K562 (cell line): ENCODE data around the gene BNIPL. TPM values are rescaled to one million over a fixed set of nuclear protein-coding genes. Genes with fewer than 3 reads are reported as not detected.

Experiments used
- CBX5 ChIP-seq: IDR thresholded peaks from 2 replicates; pipeline ENCODE4 v1.6.1; 2014; ENCODE audit warnings: low read depth, borderline replicate concordance
- CEBPB ChIP-seq: fragments of 450-650 bp; IDR thresholded peaks from 2 replicates; pipeline ENCODE4 v1.6.1; 2016; ENCODE audit warnings: missing genetic modification characterization, missing compliant biosample characterization
- CEBPZ ChIP-seq: fragments of 150-350 bp; IDR thresholded peaks from 2 replicates; pipeline ENCODE4 v1.6.1; 2014; ENCODE audit warnings: low read depth, mild to moderate bottlenecking, low read length, borderline replicate concordance
- E4F1 ChIP-seq: fragments of 250-450 bp; sonication (Bioruptor Pico); IDR thresholded peaks from 2 replicates; pipeline ENCODE4 v1.5.0; 2021; ENCODE audit warnings: mild to moderate bottlenecking, borderline replicate concordance
- ETV6 ChIP-seq, 3 experiments: fragments of 150-350 bp in 1 of 3; sonication (generic) in 1 of 3; formaldehyde crosslinking in 1 of 3; IDR thresholded peaks; 2 replicates each; pipeline versions ENCODE4 v1.6.1 to v1.8.0; 2014 to 2022; ENCODE audit warnings: borderline replicate concordance in 2 of 3, low read depth in 2 of 3, antibody characterized with exemption in 1 of 3, low read length in 1 of 3, mild to moderate bottlenecking in 1 of 3, missing genetic modification reagents in 1 of 3
- GABPB1 ChIP-seq: sonication (generic); formaldehyde crosslinking; IDR thresholded peaks from 2 replicates; pipeline ENCODE4 v1.8.0; 2022; ENCODE audit warnings: mild to moderate bottlenecking, missing genetic modification reagents
- ID3 ChIP-seq, 2 experiments: fragments of 250-450 bp in 1 of 2; fragments of 450-650 bp in 1 of 2; sonication (Bioruptor Pico) in 1 of 2; IDR thresholded peaks; 2 replicates each; pipeline versions ENCODE4 v1.6.1 to v1.8.0; 2016 to 2021; ENCODE audit warnings: mild to moderate bottlenecking in 2 of 2, moderate library complexity in 2 of 2, missing compliant biosample characterization in 1 of 2, missing genetic modification characterization in 1 of 2
- MAFF ChIP-seq: IDR thresholded peaks from 2 replicates; pipeline ENCODE4 v1.6.1; 2012; ENCODE audit warnings: low read length, improper control_type of control experiment
- POLR2AphosphoS5 ChIP-seq: IDR thresholded peaks from 2 replicates; pipeline ENCODE4 v1.6.1; 2011; ENCODE audit warnings: mild to moderate bottlenecking, low read depth, low read length, moderate library complexity; ENCODE audit not compliant: control insufficient read depth, insufficient read depth
- PURB ChIP-seq: sonication (generic); formaldehyde crosslinking; IDR thresholded peaks from 2 replicates; pipeline ENCODE4 v1.9.0; 2021; ENCODE audit warnings: low read depth, mild to moderate bottlenecking, missing genetic modification reagents
- SIX5 ChIP-seq, 2 experiments: IDR thresholded peaks; 2 replicates each; pipeline ENCODE4 v1.6.1; 2011; ENCODE audit warnings: low read length in 2 of 2, borderline replicate concordance in 1 of 2, low read depth in 1 of 2, mild to moderate bottlenecking in 1 of 2, moderate library complexity in 1 of 2; ENCODE audit not compliant: insufficient read depth in 1 of 2
- SPI1 ChIP-seq: IDR thresholded peaks from 2 replicates; pipeline ENCODE4 v1.6.1; 2011; ENCODE audit warnings: low read depth, low read length, control low read depth, borderline replicate concordance
- SRSF7 ChIP-seq: fragments of 200-400 bp; formaldehyde crosslinking; optimal IDR thresholded peaks from 2 replicates; pipeline ENCODE3; 2017; ENCODE audit warnings: mild to moderate bottlenecking, low read depth, low read length
- ZNF347 ChIP-seq: fragments of 450-650 bp; formaldehyde crosslinking; IDR thresholded peaks from 2 replicates; pipeline ENCODE4 v1.4.0; 2020; ENCODE audit warnings: low read depth, mild to moderate bottlenecking, moderate library complexity
- ZNF589 ChIP-seq: fragments of 200-800 bp; sonication (Bioruptor generic); IDR thresholded peaks from 2 replicates; pipeline ENCODE4 v1.6.1; 2016; ENCODE audit warnings: low read depth, missing genetic modification characterization, missing compliant biosample characterization
- ZNF695 ChIP-seq: fragments of 450-650 bp; formaldehyde crosslinking; IDR thresholded peaks from 2 replicates; pipeline ENCODE4 v1.4.0; 2020; ENCODE audit warnings: mild to moderate bottlenecking, moderate library complexity
- ZNF780A ChIP-seq: fragments of 250-450 bp; sonication (Bioruptor Pico); IDR thresholded peaks from 2 replicates; pipeline ENCODE4 v1.5.0; 2021; ENCODE audit warnings: mild to moderate bottlenecking
- polyA plus RNA-seq, 8 experiments: library from polyadenylated mRNA; depleted of rRNA in 4 of 8; stranded (reverse) in 5 of 8; unstranded in 3 of 8; fragments of >200 nt; fragmentation: Nextera tagmentation in 2 of 8; fragmentation: Illumina TruSeq in 1 of 8; extraction: Ambion mirVana in 2 of 8; extraction: Trizol in 1 of 8; gene quantifications; 2 replicates each; pipeline versions ENCODE4 v1.2.1 to v1.2.3, GENCODE V29; 2011 to 2014; ENCODE audit warnings: inconsistent platforms in 1 of 8, missing spikeins in 1 of 8
- total RNA-seq, 7 experiments: library from RNA; depleted of rRNA in 6 of 7; stranded (reverse); fragments of >200 nt in 6 of 7; fragmentation: Illumina TruSeq in 2 of 7; extraction: Trizol in 2 of 7; gene quantifications; 2 replicates each; pipeline versions ENCODE4 v1.2.1 to v1.2.3, GENCODE V29; 2011 to 2021; ENCODE audit warnings: low replicate concordance in 1 of 7
- TF ChIP-seq, protein P1 (sequence below): sonication (generic); formaldehyde crosslinking; IDR thresholded peaks from 2 replicates; pipeline ENCODE4 v1.8.0; 2022; ENCODE audit warnings: mild to moderate bottlenecking, missing genetic modification reagents, borderline replicate concordance

BNIPL gene
- total and polyA plus RNA-seq, 9 of the 15 experiments (the other 6 are each of a cell fraction or from before 2014, with no cell fraction given): 0.08 to 1.4 (median 0.68) TPM

- no peak for TF ChIP-seq SPI1
- TF ChIP-seq SRSF7: no peak
- no peak; a peak in 1 of 4 replicates for TF ChIP-seq ETV6 (IDR thresholded peaks at IDR 0.05; ENCODE audit: borderline replicate concordance in 1 of 2, low read depth in 2 of 2, low read length in 1 of 2)
- TF ChIP-seq ETV6 (CRISPR knock-in tag; IDR thresholded peaks at IDR 0.05; ENCODE audit: borderline replicate concordance): no peak
- no peak for TF ChIP-seq ZNF695 (CRISPR knock-in tag)
- TF ChIP-seq CEBPB (tag): no peak
- no peak for TF ChIP-seq SIX5 (IDR thresholded peaks at IDR 0.05; ENCODE audit: borderline replicate concordance in 1 of 2, insufficient read depth in 1 of 2, low read depth in 1 of 2, low read length in 2 of 2)
- 0 out of 2 replicates have a peak, but pooled peaks have one; percentile 31 for TF ChIP-seq POLR2AphosphoS5
- no peak for TF ChIP-seq E4F1 (CRISPR knock-in tag)
- TF ChIP-seq ZNF347: no peak
- TF ChIP-seq PURB (CRISPR knock-in tag): no peak
- TF ChIP-seq ZNF589: peak; percentile 48; the same call in 1 of the 2 replicates
- no peak for TF ChIP-seq GABPB1
- peak; percentile 84 for TF ChIP-seq MAFF
- TF ChIP-seq, protein P1, sequence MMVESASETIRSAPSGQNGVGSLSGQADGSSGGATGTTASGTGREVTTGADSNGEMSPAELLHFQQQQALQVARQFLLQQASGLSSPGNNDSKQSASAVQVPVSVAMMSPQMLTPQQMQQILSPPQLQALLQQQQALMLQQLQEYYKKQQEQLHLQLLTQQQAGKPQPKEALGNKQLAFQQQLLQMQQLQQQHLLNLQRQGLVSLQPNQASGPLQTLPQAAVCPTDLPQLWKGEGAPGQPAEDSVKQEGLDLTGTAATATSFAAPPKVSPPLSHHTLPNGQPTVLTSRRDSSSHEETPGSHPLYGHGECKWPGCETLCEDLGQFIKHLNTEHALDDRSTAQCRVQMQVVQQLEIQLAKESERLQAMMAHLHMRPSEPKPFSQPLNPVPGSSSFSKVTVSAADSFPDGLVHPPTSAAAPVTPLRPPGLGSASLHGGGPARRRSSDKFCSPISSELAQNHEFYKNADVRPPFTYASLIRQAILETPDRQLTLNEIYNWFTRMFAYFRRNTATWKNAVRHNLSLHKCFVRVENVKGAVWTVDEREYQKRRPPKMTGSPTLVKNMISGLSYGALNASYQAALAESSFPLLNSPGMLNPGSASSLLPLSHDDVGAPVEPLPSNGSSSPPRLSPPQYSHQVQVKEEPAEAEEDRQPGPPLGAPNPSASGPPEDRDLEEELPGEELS (CRISPR knock-in tag): no peak
- no peak for TF ChIP-seq CEBPZ
- TF ChIP-seq ZNF780A: no peak
- TF ChIP-seq CBX5: no peak
- no peak for TF ChIP-seq ID3 (CRISPR knock-in tag; IDR thresholded peaks at IDR 0.05)
- TF ChIP-seq ID3 (tag; IDR thresholded peaks at IDR 0.05): peak; percentile 65
Measured at GRCh38 chr1:150999051-150999674, 37.2 kb upstream of the BNIPL start (continued).
